HCT116 (cell line): ENCODE results near the gene NDUFS3. TPM values are rescaled to one million over a fixed set of nuclear protein-coding genes. Genes with fewer than 3 reads are reported as not detected.

Source experiments
- ATAC-seq: fragments of 200-7000 bp; cut with Tn5 transposase; 2 replicates; pipeline ENCODE4 v1.9.1; 2020; ENCODE audit warnings: mild to moderate bottlenecking, moderate library complexity
- BruUV-seq: library from RNA; stranded (reverse); fragments of 400-500 nt; replicated peaks from 2 replicates; lab custom pipeline; 2021; lab: Mats Ljungman, UMichigan
- CTCF ChIA-PET: fragments of 300-600 bp; sonication (Branson Sonifier 250); formaldehyde crosslinking; loops from one replicate; lab custom pipeline; 2021; ENCODE audit warnings: antibody characterized with exemption; lab: Charles Lee
- POLR2A ChIA-PET: fragments of 300-600, 350-600 bp; sonication (Branson Sonifier 250); formaldehyde crosslinking; loops from one replicate; lab custom pipeline; 2021; ENCODE audit warnings: antibody characterized with exemption; lab: Charles Lee
- RAD21 ChIA-PET, 2 experiments: fragments of 300-600 bp; sonication (Branson Sonifier 250); formaldehyde crosslinking; loops; one replicate each; lab custom pipeline; 2023; ENCODE audit warnings: low total read pairs in 2 of 2; ENCODE audit not compliant: uncharacterized antibody in 2 of 2, unreplicated experiment in 2 of 2, low non-redundant PET in 1 of 2; lab: Charles Lee
- DNase-seq: peaks from one replicate; pipeline ENCODE4 v3.0.0-alpha.2; 2010; ENCODE audit warnings: low read depth, low spot score
- H2AFZ ChIP-seq: fragments of 200-600 bp; shearing (Covaris generic), sonication (generic); 2 replicates; pipeline ENCODE4 v1.6.1; 2017; ENCODE audit warnings: low read depth, mixed run types, mixed read lengths, antibody characterized with exemption, low read length; ENCODE audit not compliant: poor library complexity, severe bottlenecking
- H3K27ac ChIP-seq: 2 replicates; pipeline ENCODE4 v1.5.1; 2012; ENCODE audit warnings: low read depth, low read length
- H3K27me3 ChIP-seq: fragments of 200-600 bp; sonication (generic); 2 replicates; pipeline ENCODE4 v1.6.1; 2016; ENCODE audit warnings: mixed run types, low read length, mixed read lengths; ENCODE audit not compliant: insufficient read depth
- H3K36me3 ChIP-seq, 2 experiments: fragments of 200-500 bp in 1 of 2; fragments of 200-600 bp in 1 of 2; sonication (Bioruptor generic) in 1 of 2; sonication (generic) in 1 of 2; 2 replicates each; pipeline versions ENCODE4 v1.5.1 to v1.6.1; 2014 to 2016; ENCODE audit warnings: low read length in 2 of 2, inconsistent platforms in 1 of 2, mixed read lengths in 1 of 2, mixed run types in 1 of 2; ENCODE audit not compliant: insufficient read depth in 2 of 2, control insufficient read depth in 1 of 2
- H3K4me1 ChIP-seq, 2 experiments: fragments of 200-600 bp in 1 of 2; sonication (generic) in 1 of 2; 2 replicates each; pipeline versions ENCODE4 v1.5.1 to v1.6.1; 2012 to 2017; ENCODE audit warnings: low read length in 2 of 2, inconsistent platforms in 1 of 2, mild to moderate bottlenecking in 1 of 2, mixed read lengths in 1 of 2, mixed run types in 1 of 2, moderate library complexity in 1 of 2; ENCODE audit not compliant: insufficient read depth in 2 of 2, control insufficient read depth in 1 of 2
- H3K4me2 ChIP-seq: fragments of 200-600 bp; sonication (generic); 2 replicates; pipeline ENCODE4 v1.6.1; 2017; ENCODE audit warnings: mixed run types, low read length, mixed read lengths
- H3K4me3 ChIP-seq, 2 experiments: fragments of 200-600 bp in 1 of 2; sonication (generic) in 1 of 2; replicated peaks in 1 of 2; 2 replicates each; pipeline ENCODE4 v1.5.1; 2011 to 2016; ENCODE audit warnings: low read length in 2 of 2, control low read depth in 1 of 2, low read depth in 1 of 2, mild to moderate bottlenecking in 1 of 2, mixed read lengths in 1 of 2, mixed run types in 1 of 2
- H3K79me2 ChIP-seq: fragments of 200-600 bp; sonication (generic); 2 replicates; pipeline ENCODE4 v1.6.1; 2017; ENCODE audit warnings: mild to moderate bottlenecking, mixed run types, low read length, moderate library complexity, mixed read lengths; ENCODE audit not compliant: insufficient read depth
- H3K9ac ChIP-seq: fragments of 200-600 bp; sonication (generic); 2 replicates; pipeline ENCODE4 v1.6.1; 2016; ENCODE audit warnings: low read length, mixed read lengths
- H3K9me2 ChIP-seq: fragments of 200-600 bp; sonication (generic), shearing (Covaris generic); 2 replicates; pipeline ENCODE4 v1.6.1; 2017; ENCODE audit warnings: mixed run types, mild to moderate bottlenecking, moderate library complexity; ENCODE audit not compliant: insufficient read depth
- H3K9me3 ChIP-seq, 2 experiments: fragments of 200-500 bp in 1 of 2; fragments of 200-600 bp in 1 of 2; sonication (Bioruptor generic) in 1 of 2; sonication (generic) in 1 of 2; 2 replicates each; pipeline ENCODE4 v1.6.1; 2014 to 2017; ENCODE audit warnings: low read length in 2 of 2, mixed read lengths in 2 of 2, inconsistent platforms in 1 of 2, low read depth in 1 of 2, mild to moderate bottlenecking in 1 of 2, mixed run types in 1 of 2, moderate library complexity in 1 of 2; ENCODE audit not compliant: control insufficient read depth in 1 of 2, insufficient read depth in 1 of 2
- H4K20me1 ChIP-seq: fragments of 200-600 bp; sonication (generic), shearing (Covaris generic); 2 replicates; pipeline ENCODE4 v1.6.1; 2017; ENCODE audit warnings: mixed run types, mild to moderate bottlenecking, moderate library complexity; ENCODE audit not compliant: insufficient read depth
- CBX3 ChIP-seq: IDR thresholded peaks from 2 replicates; pipeline ENCODE4 v1.6.1; 2012; ENCODE audit warnings: low read depth
- CTCF ChIP-seq, 3 experiments: fragments of 200-600 bp in 1 of 3; sonication (generic) in 1 of 3; IDR thresholded peaks in 2 of 3; conservative IDR thresholded peaks in 1 of 3; 2 replicates each; pipeline ENCODE4 v1.5.1; 2012 to 2017; ENCODE audit warnings: low read depth in 2 of 3, low read length in 2 of 3, antibody characterized with exemption in 1 of 3, borderline replicate concordance in 1 of 3, control low read depth in 1 of 3, mild to moderate bottlenecking in 1 of 3, mixed read lengths in 1 of 3, mixed run types in 1 of 3, moderate library complexity in 1 of 3; ENCODE audit not compliant: insufficient read depth in 1 of 3
- EGR1 ChIP-seq: IDR thresholded peaks from 2 replicates; pipeline ENCODE4 v1.6.1; 2012; ENCODE audit warnings: low read depth
- ELF1 ChIP-seq: IDR thresholded peaks from 2 replicates; pipeline ENCODE4 v1.6.1; 2012; ENCODE audit warnings: low read depth, borderline replicate concordance
- EZH2phosphoT487 ChIP-seq: fragments of 200-600 bp; IDR thresholded peaks from 2 replicates; pipeline ENCODE4 v1.6.1; 2018; ENCODE audit warnings: antibody characterized with exemption, borderline replicate concordance
- FOSL1 ChIP-seq: IDR thresholded peaks from 2 replicates; pipeline ENCODE4 v1.6.1; 2012; ENCODE audit warnings: low read depth
- JUND ChIP-seq: IDR thresholded peaks from 2 replicates; pipeline ENCODE4 v1.6.1; 2012
- MAX ChIP-seq: IDR thresholded peaks from 2 replicates; pipeline ENCODE4 v1.6.1; 2012
- POLR2A ChIP-seq: IDR thresholded peaks from 2 replicates; pipeline ENCODE4 v1.7.0; 2011; ENCODE audit warnings: borderline replicate concordance; ENCODE audit not compliant: insufficient read depth, insufficient read length; ENCODE audit errors: extremely low read depth
- POLR2AphosphoS5 ChIP-seq: IDR thresholded peaks from 2 replicates; pipeline ENCODE4 v1.6.1; 2011; ENCODE audit warnings: mild to moderate bottlenecking, low read depth, low read length, moderate library complexity
- SIN3A ChIP-seq: IDR thresholded peaks from 2 replicates; pipeline ENCODE4 v1.6.1; 2012; ENCODE audit warnings: low read depth
- SP1 ChIP-seq: IDR thresholded peaks from 2 replicates; pipeline ENCODE4 v1.6.1; 2012; ENCODE audit warnings: low read depth
- SRF ChIP-seq: IDR thresholded peaks from 2 replicates; pipeline ENCODE4 v1.6.1; 2012; ENCODE audit warnings: low read depth
- YY1 ChIP-seq: IDR thresholded peaks from 2 replicates; pipeline ENCODE4 v1.6.1; 2011; ENCODE audit warnings: low read length, low read depth, moderate library complexity, mild to moderate bottlenecking; ENCODE audit not compliant: insufficient replicate concordance; ENCODE audit errors: extremely low read depth
- ZFX ChIP-seq: fragments of 450-650 bp; IDR thresholded peaks from 2 replicates; pipeline ENCODE4 v1.6.1; 2017
- intact Hi-C: fragments of 100-400 bp; cut with micrococcal nuclease; formaldehyde crosslinking; loops from 2 replicates; pipeline ENCODE4 v1.10.0; 2022
- total RNA-seq: library from RNA; stranded (reverse); gene quantifications from one replicate; pipeline ENCODE4 v1.2.1, GENCODE V29; 2021; ENCODE audit not compliant: unreplicated experiment
- TF ChIP-seq, protein P1 (sequence below): IDR thresholded peaks from 2 replicates; pipeline ENCODE4 v1.6.1; 2011; ENCODE audit warnings: mild to moderate bottlenecking, low read length, moderate library complexity; ENCODE audit not compliant: insufficient replicate concordance; ENCODE audit errors: extremely low read depth

Gene NDUFS3
- total RNA-seq, 1 experiment from 2014 or later = 134 TPM

- BruUV-seq = no TSS peak
- Histone ChIP-seq H3K4me1 (peaks cover 13 to 25% of the 10 kb centered on the region in 2 experiments), H3K36me3 (peaks cover 0 to 4% of the 10 kb centered on the region in 2 experiments; a peak in 1 of 4 replicates), H3K4me2 (peak within 1 kb of the TSS; percentile 98), H2AFZ (peak within 1 kb of the TSS; percentile 97), H3K79me2 (peaks cover 55% of the 10 kb centered on the region), H3K9me3 (no peaks in the 10 kb centered on the region), H4K20me1 (peaks cover 6% of the 10 kb centered on the region; the same call in 1 of the 2 replicates), H3K4me3 (peak within 1 kb of the TSS; percentile 94 to 97), H3K27ac (peak within 1 kb of the TSS; percentile 93), H3K9ac (peak within 1 kb of the TSS; percentile 92), H3K9me2 (no peaks in the 10 kb centered on the region), H3K27me3 (no peaks in the 10 kb centered on the region)
- ChIA-PET RAD21 (interaction anchor here in 1 of 2 experiments (0.7 kb wide), 1 partner anchor 24 kb away, joined by 3 read pairs; no protein-coding TSS in a partner anchor), POLR2A (interaction anchor here (1.2 to 1.6 kb wide), 3 partner anchors 11 to 99 kb away, joined by 3 read pairs; no protein-coding TSS in a partner anchor), CTCF (interaction anchor here (0.5 to 2.0 kb wide), 10 partner anchors 9 to 98 kb away, joined by 3 to 9 read pairs (median 3); partner anchors contain the start of gene PTPMT1)
- intact Hi-C loops = loop anchor here (1.0 to 10.0 kb wide), 3 partner anchors 90 to 215 kb away; partner anchors contain the start of genes FNBP4, MTCH2 and PSMC3
- peak; percentile 62; the same call in 1 of the 2 replicates for TF ChIP-seq SRF
- peak; percentile 50; the same call in 1 of the 2 replicates for TF ChIP-seq CBX3
- peak; percentile 93 for TF ChIP-seq SIN3A
- no peak for TF ChIP-seq FOSL1
- TF ChIP-seq ZFX = peak; percentile 83
- TF ChIP-seq ELF1 = peak; percentile 30; the same call in 1 of the 2 replicates
- peak; percentile 97 for TF ChIP-seq YY1
- TF ChIP-seq EGR1 = 0 out of 2 replicates have a peak, but pooled peaks have one; percentile 27
- no peak for TF ChIP-seq EZH2phosphoT487
- TF ChIP-seq POLR2AphosphoS5 = peak; percentile 79
- no peak for TF ChIP-seq JUND
- TF ChIP-seq, protein P1, sequence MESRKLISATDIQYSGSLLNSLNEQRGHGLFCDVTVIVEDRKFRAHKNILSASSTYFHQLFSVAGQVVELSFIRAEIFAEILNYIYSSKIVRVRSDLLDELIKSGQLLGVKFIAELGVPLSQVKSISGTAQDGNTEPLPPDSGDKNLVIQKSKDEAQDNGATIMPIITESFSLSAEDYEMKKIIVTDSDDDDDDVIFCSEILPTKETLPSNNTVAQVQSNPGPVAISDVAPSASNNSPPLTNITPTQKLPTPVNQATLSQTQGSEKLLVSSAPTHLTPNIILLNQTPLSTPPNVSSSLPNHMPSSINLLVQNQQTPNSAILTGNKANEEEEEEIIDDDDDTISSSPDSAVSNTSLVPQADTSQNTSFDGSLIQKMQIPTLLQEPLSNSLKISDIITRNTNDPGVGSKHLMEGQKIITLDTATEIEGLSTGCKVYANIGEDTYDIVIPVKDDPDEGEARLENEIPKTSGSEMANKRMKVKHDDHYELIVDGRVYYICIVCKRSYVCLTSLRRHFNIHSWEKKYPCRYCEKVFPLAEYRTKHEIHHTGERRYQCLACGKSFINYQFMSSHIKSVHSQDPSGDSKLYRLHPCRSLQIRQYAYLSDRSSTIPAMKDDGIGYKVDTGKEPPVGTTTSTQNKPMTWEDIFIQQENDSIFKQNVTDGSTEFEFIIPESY = peak; percentile 18
- peak; percentile 26 to 78 (median 76); a peak in 5 of 6 replicates for TF ChIP-seq CTCF (IDR thresholded peaks at IDR 0.05 in 2 of 3, conservative IDR thresholded peaks at IDR 0.05 in 1 of 3; ENCODE audit: borderline replicate concordance in 1 of 3, insufficient read depth in 1 of 3, low read depth in 2 of 3, low read length in 2 of 3)
- TF ChIP-seq MAX = peak; percentile 52; the same call in 1 of the 2 replicates
- TF ChIP-seq POLR2A = no peak
- peak; percentile 40 for TF ChIP-seq SP1
- DNase-seq (peak; percentile 63), ATAC-seq (peak; percentile 96)
These were observed 26.1 kb upstream of the NDUFS3 start, which contains the start of gene CELF1 for GRCh38 chr11:47552566-47553405. TSS of gene CELF1 (minus strand) at chr11:47553132. CDS start at chr11:47499523, 53,609 bp downstream.
